ENCODE data around the gene LYVE1.

Gene LYVE1

GRCh38 chr11:10564030-10564429 is 4.4 kb downstream of the LYVE1 start:
- DNase-seq: no peak
- Histone ChIP-seq H3K36me3 (ENCODE audit: control insufficient read depth, insufficient read depth, low read length) (no peaks in the 10 kb centered on the region), H3K4me1 (ENCODE audit: control insufficient read depth, insufficient read depth, low read length, poor library complexity, severe bottlenecking) (no peaks in the 10 kb centered on the region), H3K4me3 (ENCODE audit: insufficient read depth, low read depth, low read length, poor library complexity, severe bottlenecking) (no peak overlapping the region), H3K27ac (ENCODE audit: insufficient read depth, low read length, poor library complexity, severe bottlenecking) (no peak overlapping the region), H3K27me3 (replicated peaks; ENCODE audit: control insufficient read depth, insufficient read depth, low read length, poor library complexity, severe bottlenecking) (no peaks in the 10 kb centered on the region), H3K9me3 (ENCODE audit: control insufficient read depth, low read length) (no peaks in the 10 kb centered on the region)

GRCh38 chr11:10561947-10562346 is 6.5 kb downstream of the LYVE1 start:
- H3K4me1 ChIP-seq (ENCODE audit: control insufficient read depth, insufficient read depth, low read length, poor library complexity, severe bottlenecking): no peaks in the 10 kb centered on the region
- H3K4me3 ChIP-seq (ENCODE audit: insufficient read depth, low read depth, low read length, poor library complexity, severe bottlenecking): no peak overlapping the region
- no peaks in the 10 kb centered on the region for H3K36me3 ChIP-seq (ENCODE audit: control insufficient read depth, insufficient read depth, low read length)
- no peak overlapping the region for H3K27ac ChIP-seq (ENCODE audit: insufficient read depth, low read length, poor library complexity, severe bottlenecking)
- DNase-seq: no peak
- no peaks in the 10 kb centered on the region for H3K9me3 ChIP-seq (ENCODE audit: control insufficient read depth, low read length)
- no peaks in the 10 kb centered on the region for H3K27me3 ChIP-seq (replicated peaks; ENCODE audit: control insufficient read depth, insufficient read depth, low read length, poor library complexity, severe bottlenecking)

- no peak overlapping the region for H3K4me3 ChIP-seq (ENCODE audit: insufficient read depth, low read depth, low read length, poor library complexity, severe bottlenecking)
- no peaks in the 10 kb centered on the region for H3K36me3 ChIP-seq (ENCODE audit: control insufficient read depth, insufficient read depth, low read length)
- no peak for DNase-seq
- no peaks in the 10 kb centered on the region for H3K4me1 ChIP-seq (ENCODE audit: control insufficient read depth, insufficient read depth, low read length, poor library complexity, severe bottlenecking)
- no peak overlapping the region for H3K27ac ChIP-seq (ENCODE audit: insufficient read depth, low read length, poor library complexity, severe bottlenecking)
- H3K27me3 ChIP-seq (replicated peaks; ENCODE audit: control insufficient read depth, insufficient read depth, low read length, poor library complexity, severe bottlenecking): no peaks in the 10 kb centered on the region
- no peaks in the 10 kb centered on the region for H3K9me3 ChIP-seq (ENCODE audit: control insufficient read depth, low read length)
These were observed 7.2 kb downstream of the LYVE1 start for GRCh38 chr11:10561043-10561818.

GRCh38 chr11:10558288-10558687 is 10.2 kb downstream of the LYVE1 start:
- no peak for DNase-seq
- no peaks in the 10 kb centered on the region for H3K36me3 ChIP-seq (ENCODE audit: control insufficient read depth, insufficient read depth, low read length)
- H3K4me1 ChIP-seq (ENCODE audit: control insufficient read depth, insufficient read depth, low read length, poor library complexity, severe bottlenecking): no peaks in the 10 kb centered on the region
- H3K27ac ChIP-seq (ENCODE audit: insufficient read depth, low read length, poor library complexity, severe bottlenecking): no peak overlapping the region
- no peaks in the 10 kb centered on the region for H3K9me3 ChIP-seq (ENCODE audit: control insufficient read depth, low read length)
- no peak overlapping the region for H3K4me3 ChIP-seq (ENCODE audit: insufficient read depth, low read depth, low read length, poor library complexity, severe bottlenecking)
- H3K27me3 ChIP-seq (replicated peaks; ENCODE audit: control insufficient read depth, insufficient read depth, low read length, poor library complexity, severe bottlenecking): no peaks in the 10 kb centered on the region

- no peaks in the 10 kb centered on the region for H3K4me1 ChIP-seq (ENCODE audit: control insufficient read depth, insufficient read depth, low read length, poor library complexity, severe bottlenecking)
- no peaks in the 10 kb centered on the region for H3K9me3 ChIP-seq (ENCODE audit: control insufficient read depth, low read length)
- H3K27me3 ChIP-seq (replicated peaks; ENCODE audit: control insufficient read depth, insufficient read depth, low read length, poor library complexity, severe bottlenecking): no peaks in the 10 kb centered on the region
- no peak overlapping the region for H3K4me3 ChIP-seq (ENCODE audit: insufficient read depth, low read depth, low read length, poor library complexity, severe bottlenecking)
- no peaks in the 10 kb centered on the region for H3K36me3 ChIP-seq (ENCODE audit: control insufficient read depth, insufficient read depth, low read length)
- DNase-seq: no peak
- no peak overlapping the region for H3K27ac ChIP-seq (ENCODE audit: insufficient read depth, low read length, poor library complexity, severe bottlenecking)
These were observed 11.9 kb downstream of the LYVE1 start for GRCh38 chr11:10556590-10556989.

GRCh38 chr11:10551845-10552352 is 16.6 kb downstream of the LYVE1 start:
- no peaks in the 10 kb centered on the region for H3K36me3 ChIP-seq (ENCODE audit: control insufficient read depth, insufficient read depth, low read length)
- H3K27me3 ChIP-seq (replicated peaks; ENCODE audit: control insufficient read depth, insufficient read depth, low read length, poor library complexity, severe bottlenecking): no peaks in the 10 kb centered on the region
- H3K9me3 ChIP-seq (ENCODE audit: control insufficient read depth, low read length): no peaks in the 10 kb centered on the region
- no peak for DNase-seq
- no peaks in the 10 kb centered on the region for H3K4me1 ChIP-seq (ENCODE audit: control insufficient read depth, insufficient read depth, low read length, poor library complexity, severe bottlenecking)
- no peak overlapping the region for H3K4me3 ChIP-seq (ENCODE audit: insufficient read depth, low read depth, low read length, poor library complexity, severe bottlenecking)
- no peak overlapping the region for H3K27ac ChIP-seq (ENCODE audit: insufficient read depth, low read length, poor library complexity, severe bottlenecking)

- Histone ChIP-seq H3K4me1 (ENCODE audit: control insufficient read depth, insufficient read depth, low read length, poor library complexity, severe bottlenecking) (no peaks in the 10 kb centered on the region), H3K27me3 (replicated peaks; ENCODE audit: control insufficient read depth, insufficient read depth, low read length, poor library complexity, severe bottlenecking) (no peaks in the 10 kb centered on the region), H3K9me3 (ENCODE audit: control insufficient read depth, low read length) (no peaks in the 10 kb centered on the region), H3K4me3 (ENCODE audit: insufficient read depth, low read depth, low read length, poor library complexity, severe bottlenecking) (no peak overlapping the region), H3K27ac (ENCODE audit: insufficient read depth, low read length, poor library complexity, severe bottlenecking) (no peak overlapping the region), H3K36me3 (ENCODE audit: control insufficient read depth, insufficient read depth, low read length) (no peaks in the 10 kb centered on the region)
- DNase-seq: no peak
These were observed 17.2 kb downstream of the LYVE1 start for GRCh38 chr11:10551290-10551592.

- Histone ChIP-seq H3K27me3 (replicated peaks; ENCODE audit: control insufficient read depth, insufficient read depth, low read length, poor library complexity, severe bottlenecking) (no peaks in the 10 kb centered on the region), H3K9me3 (ENCODE audit: control insufficient read depth, low read length) (no peaks in the 10 kb centered on the region), H3K4me1 (ENCODE audit: control insufficient read depth, insufficient read depth, low read length, poor library complexity, severe bottlenecking) (no peaks in the 10 kb centered on the region), H3K27ac (ENCODE audit: insufficient read depth, low read length, poor library complexity, severe bottlenecking) (no peak overlapping the region), H3K36me3 (ENCODE audit: control insufficient read depth, insufficient read depth, low read length) (no peaks in the 10 kb centered on the region), H3K4me3 (ENCODE audit: insufficient read depth, low read depth, low read length, poor library complexity, severe bottlenecking) (no peak overlapping the region)
- no peak for DNase-seq
These were observed 17.8 kb downstream of the LYVE1 start for GRCh38 chr11:10550503-10551289.

- no peaks in the 10 kb centered on the region for H3K27me3 ChIP-seq (replicated peaks; ENCODE audit: control insufficient read depth, insufficient read depth, low read length, poor library complexity, severe bottlenecking)
- H3K9me3 ChIP-seq (ENCODE audit: control insufficient read depth, low read length): no peaks in the 10 kb centered on the region
- H3K4me3 ChIP-seq (ENCODE audit: insufficient read depth, low read depth, low read length, poor library complexity, severe bottlenecking): no peak overlapping the region
- H3K36me3 ChIP-seq (ENCODE audit: control insufficient read depth, insufficient read depth, low read length): no peaks in the 10 kb centered on the region
- H3K4me1 ChIP-seq (ENCODE audit: control insufficient read depth, insufficient read depth, low read length, poor library complexity, severe bottlenecking): peaks cover 3% of the 10 kb centered on the region
- no peak for DNase-seq
- H3K27ac ChIP-seq (ENCODE audit: insufficient read depth, low read length, poor library complexity, severe bottlenecking): no peak overlapping the region
These were observed 23.7 kb downstream of the LYVE1 start for GRCh38 chr11:10544491-10545465.
